RWPE1 (cell line): Measurements from ENCODE around the gene PLEKHG4B.

Experiments
- CTCF ChIA-PET: fragments of 350-600 bp; sonication (Branson Sonifier 250); formaldehyde crosslinking; extraction: SDS; loops from one replicate; lab custom pipeline; 2021; lab: Yijun Ruan, JAX
- POLR2A ChIA-PET: fragments of 400-600 bp; formaldehyde crosslinking; extraction: SDS; loops from one replicate; lab custom pipeline; 2020; ENCODE audit warnings: antibody characterized with exemption; ENCODE audit not compliant: low non-redundant PET; lab: Yijun Ruan, JAX
- DNase-seq: peaks from one replicate; pipeline ENCODE4 v3.0.0; 2012; ENCODE audit warnings: low spot score
- H3K27ac ChIP-seq: fragments of 450-650 bp; 2 replicates; pipeline ENCODE4 v1.5.1; 2017
- TF ChIP-seq, protein P1 (sequence below): fragments of 450-650 bp; conservative IDR thresholded peaks from 2 replicates; pipeline ENCODE4 v1.5.1; 2017; ENCODE audit warnings: low read depth, mild to moderate bottlenecking

Gene PLEKHG4B

DNA sequence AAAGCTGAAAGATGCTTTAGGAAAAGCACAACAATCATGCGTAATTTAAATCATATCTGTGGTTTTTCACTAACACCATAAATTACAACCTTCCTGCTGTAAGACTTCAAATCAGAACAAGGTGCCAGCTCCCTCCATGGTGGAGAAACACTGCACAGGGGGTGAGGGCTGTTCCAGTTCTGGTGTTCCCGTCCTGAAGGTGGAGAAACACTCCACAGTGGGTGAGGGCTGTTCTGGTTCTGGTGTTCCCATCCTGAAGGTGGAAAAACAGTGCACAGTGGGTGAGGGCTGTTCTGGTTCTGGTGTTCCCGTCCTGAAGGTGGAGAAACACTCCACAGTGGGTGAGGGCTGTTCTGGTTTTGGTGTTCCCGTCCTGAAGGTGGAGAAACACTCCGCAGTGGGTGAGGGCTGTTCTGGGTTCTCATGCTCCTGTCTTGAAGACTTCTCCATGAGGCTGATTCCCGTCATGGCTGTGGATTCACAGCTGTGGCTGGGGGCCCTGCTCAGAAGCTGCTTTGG is 12.9 kb downstream of the PLEKHG4B start:
- H3K27ac ChIP-seq, result no peak overlapping the region
- CTCF ChIA-PET, result no interaction called here
- TF ChIP-seq, protein P1, sequence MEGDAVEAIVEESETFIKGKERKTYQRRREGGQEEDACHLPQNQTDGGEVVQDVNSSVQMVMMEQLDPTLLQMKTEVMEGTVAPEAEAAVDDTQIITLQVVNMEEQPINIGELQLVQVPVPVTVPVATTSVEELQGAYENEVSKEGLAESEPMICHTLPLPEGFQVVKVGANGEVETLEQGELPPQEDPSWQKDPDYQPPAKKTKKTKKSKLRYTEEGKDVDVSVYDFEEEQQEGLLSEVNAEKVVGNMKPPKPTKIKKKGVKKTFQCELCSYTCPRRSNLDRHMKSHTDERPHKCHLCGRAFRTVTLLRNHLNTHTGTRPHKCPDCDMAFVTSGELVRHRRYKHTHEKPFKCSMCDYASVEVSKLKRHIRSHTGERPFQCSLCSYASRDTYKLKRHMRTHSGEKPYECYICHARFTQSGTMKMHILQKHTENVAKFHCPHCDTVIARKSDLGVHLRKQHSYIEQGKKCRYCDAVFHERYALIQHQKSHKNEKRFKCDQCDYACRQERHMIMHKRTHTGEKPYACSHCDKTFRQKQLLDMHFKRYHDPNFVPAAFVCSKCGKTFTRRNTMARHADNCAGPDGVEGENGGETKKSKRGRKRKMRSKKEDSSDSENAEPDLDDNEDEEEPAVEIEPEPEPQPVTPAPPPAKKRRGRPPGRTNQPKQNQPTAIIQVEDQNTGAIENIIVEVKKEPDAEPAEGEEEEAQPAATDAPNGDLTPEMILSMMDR, result no peak
- DNase-seq, result no peak
- POLR2A ChIA-PET, result no interaction called here

DNA sequence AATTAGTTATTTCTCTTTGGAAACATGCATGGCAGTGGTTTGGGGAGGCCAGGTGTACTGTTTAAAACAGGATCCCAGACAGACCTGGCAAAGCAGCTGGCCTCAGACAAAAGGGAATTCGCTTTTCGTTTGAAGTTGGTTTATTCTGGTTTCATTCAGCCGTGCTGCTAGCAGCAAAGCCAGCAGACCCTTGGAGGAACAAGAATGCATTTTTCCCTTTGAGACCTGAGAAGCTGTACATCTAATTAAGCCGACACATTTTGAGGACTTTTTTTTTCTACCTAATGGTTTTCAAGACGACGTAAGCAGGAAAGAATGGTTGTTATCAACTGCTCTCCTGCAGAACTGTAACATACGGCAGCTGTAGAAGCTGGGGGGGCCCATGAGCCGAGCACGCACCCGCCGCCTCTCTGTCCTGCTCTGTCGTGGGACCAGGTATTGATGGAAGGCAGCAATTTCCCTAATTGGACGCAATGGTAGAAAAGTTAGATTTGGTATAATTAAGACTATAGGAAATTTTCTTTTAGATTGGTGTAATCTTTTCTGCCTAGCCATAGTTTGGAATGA is 13.6 kb downstream of the PLEKHG4B start:
- ChIA-PET POLR2A (no interaction called here), CTCF (no interaction called here)
- no peak for DNase-seq
- H3K27ac ChIP-seq, result no peak overlapping the region
- TF ChIP-seq, protein P1, result no peak

DNA sequence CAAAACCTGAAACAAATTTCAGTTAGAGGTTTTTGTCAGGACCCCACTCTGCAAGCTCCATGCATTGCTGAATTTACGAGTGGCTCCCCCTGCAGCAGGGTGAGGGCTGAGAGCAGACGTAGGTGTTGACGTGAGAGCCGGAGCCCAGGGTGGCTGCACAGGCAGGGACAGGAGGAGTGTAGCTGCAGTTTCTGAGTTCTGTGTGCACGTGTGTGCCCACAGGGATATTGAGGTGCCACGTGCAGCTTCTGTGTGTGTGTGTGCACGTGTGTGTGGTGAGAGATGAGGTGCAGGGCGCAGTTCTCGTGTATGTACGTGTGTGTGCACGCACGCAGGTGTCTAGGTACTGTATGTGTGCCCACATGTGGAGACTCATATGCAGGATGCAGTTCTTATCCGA is 14.6 kb downstream of the PLEKHG4B start:
- TF ChIP-seq, protein P1, result no peak
- DNase-seq, result no peak
- ChIA-PET CTCF (no interaction called here), POLR2A (no interaction called here)
- H3K27ac ChIP-seq, result no peak overlapping the region

- TF ChIP-seq, protein P1, result no peak
- CTCF ChIA-PET, result interaction anchor here (0.8 kb wide), 1 partner anchor 1453 kb away, joined by 3 read pairs; no protein-coding TSS in a partner anchor
- DNase-seq, result no peak
- POLR2A ChIA-PET, result no interaction called here
- no peak overlapping the region for H3K27ac ChIP-seq
Measured at GRCh38 chr5:107526-107925, 15.6 kb downstream of the PLEKHG4B start.

- DNase-seq, result no peak
- ChIA-PET POLR2A (no interaction called here), CTCF (no interaction called here)
- TF ChIP-seq, protein P1, result no peak
- H3K27ac ChIP-seq, result no peak overlapping the region
Measured at GRCh38 chr5:109826-110225, 17.9 kb downstream of the PLEKHG4B start.

GRCh38 chr5:110270-110888 is 18.4 kb downstream of the PLEKHG4B start:
- CTCF ChIA-PET, result interaction anchor here (0.6 kb wide), 1 partner anchor 78 kb away, joined by 3 read pairs; no protein-coding TSS in a partner anchor
- POLR2A ChIA-PET, result no interaction called here
- DNase-seq, result no peak
- H3K27ac ChIP-seq, result no peak overlapping the region
- TF ChIP-seq, protein P1, result no peak
